Measurements from ENCODE around the gene EHD2. TPM values are rescaled to one million over a fixed set of nuclear protein-coding genes. Genes with fewer than 3 reads are reported as not detected.

Gene EHD2
- total and polyA plus RNA-seq, 4 donors = 68.0 to 190 (median 127) TPM

GRCh38 chr19:47686679-47687450 is 26.4 kb upstream of the EHD2 start:
- 94 to 96% methylated on average over 7 of the region's 7 CpGs for WGBS, 2 donors
- Histone ChIP-seq H3K27ac (ENCODE audit: low read depth in 1 of 2, low read length in 1 of 2) (no peak overlapping the region), H3K9me3 (ENCODE audit: control insufficient read depth in 4 of 4, insufficient read depth in 3 of 4, low read length in 3 of 4) (no peaks in the 10 kb centered on the region), H3K4me1 (ENCODE audit: control insufficient read depth in 5 of 5, insufficient read depth in 5 of 5, low read length in 5 of 5) (no peaks in the 10 kb centered on the region), H3K9ac (ENCODE audit: insufficient read depth in 1 of 2, low read length in 2 of 2) (no peak overlapping the region), H3K4me3 (no peak overlapping the region), H3K27me3 (ENCODE audit: control insufficient read depth in 3 of 3, insufficient read depth in 3 of 3, low read length in 2 of 3) (no peaks in the 10 kb centered on the region), H3K36me3 (ENCODE audit: control insufficient read depth in 4 of 4, insufficient read depth in 4 of 4, low read length in 4 of 4) (peaks cover 4 to 16% (median 10%) of the 10 kb centered on the region in 4 donors)
- DNase-seq (no peak), ATAC-seq (ENCODE audit: insufficient read depth, low FRiP score) (no peak)
- TF ChIP-seq CTCF (IDR thresholded peaks at IDR 0.05; ENCODE audit: control extremely low read depth, extremely low read depth) = no peak

- no peak overlapping the region for H3K27ac ChIP-seq (ENCODE audit: low read depth in 1 of 2, low read length in 1 of 2)
- H3K9ac ChIP-seq (ENCODE audit: insufficient read depth in 1 of 2, low read length in 2 of 2) = no peak overlapping the region
- no peak for TF ChIP-seq CTCF (IDR thresholded peaks at IDR 0.05; ENCODE audit: control extremely low read depth, extremely low read depth)
- H3K36me3 ChIP-seq (ENCODE audit: control insufficient read depth in 4 of 4, insufficient read depth in 4 of 4, low read length in 4 of 4) = peaks cover 4 to 19% (median 9%) of the 10 kb centered on the region in 4 donors
- ATAC-seq (ENCODE audit: insufficient read depth, low FRiP score) (no peak), DNase-seq (no peak)
- H3K9me3 ChIP-seq (ENCODE audit: control insufficient read depth in 4 of 4, insufficient read depth in 3 of 4, low read length in 3 of 4) = no peaks in the 10 kb centered on the region
- no peaks in the 10 kb centered on the region for H3K4me1 ChIP-seq (ENCODE audit: control insufficient read depth in 5 of 5, insufficient read depth in 5 of 5, low read length in 5 of 5)
- no peaks in the 10 kb centered on the region for H3K27me3 ChIP-seq (ENCODE audit: control insufficient read depth in 3 of 3, insufficient read depth in 3 of 3, low read length in 2 of 3)
- 83 to 94% methylated on average over 7 of the region's 7 CpGs for WGBS, 2 donors
- H3K4me3 ChIP-seq = no peak overlapping the region
Measured at GRCh38 chr19:47687906-47688305, 25.3 kb upstream of the EHD2 start.

GRCh38 chr19:47691090-47691489 is 22.1 kb upstream of the EHD2 start:
- Histone ChIP-seq H3K9ac (ENCODE audit: insufficient read depth in 1 of 2, low read length in 2 of 2) (no peak overlapping the region), H3K27me3 (ENCODE audit: control insufficient read depth in 3 of 3, insufficient read depth in 3 of 3, low read length in 2 of 3) (no peaks in the 10 kb centered on the region), H3K36me3 (ENCODE audit: control insufficient read depth in 4 of 4, insufficient read depth in 4 of 4, low read length in 4 of 4) (peaks cover 4 to 26% (median 11%) of the 10 kb centered on the region in 4 donors), H3K4me1 (ENCODE audit: control insufficient read depth in 5 of 5, insufficient read depth in 5 of 5, low read length in 5 of 5) (no peaks in the 10 kb centered on the region), H3K9me3 (ENCODE audit: control insufficient read depth in 4 of 4, insufficient read depth in 3 of 4, low read length in 3 of 4) (no peaks in the 10 kb centered on the region), H3K27ac (ENCODE audit: low read depth in 1 of 2, low read length in 1 of 2) (no peak overlapping the region), H3K4me3 (no peak overlapping the region)
- WGBS, 2 donors = 98% methylated on average over 5 of the region's 5 CpGs
- TF ChIP-seq CTCF (IDR thresholded peaks at IDR 0.05; ENCODE audit: control extremely low read depth, extremely low read depth) = no peak
- no peak for DNase-seq
- no peak for ATAC-seq (ENCODE audit: insufficient read depth, low FRiP score)

Measured in lung (tissue), 12 donors.